Gastroesophageal sphincter (tissue), 3 donors: Measurements from ENCODE around the gene KCND3.

Source experiments
- CTCF ChIP-seq, 4 experiments: fragments of 200-600 bp in 2 of 4; fragments of 450-650 bp in 2 of 4; sonication (generic) in 1 of 4; IDR thresholded peaks; one replicate each; pipeline ENCODE4 v1.5.1; 2017 to 2019; ENCODE audit warnings: antibody characterized with exemption in 4 of 4, mild to moderate bottlenecking in 2 of 4, moderate library complexity in 2 of 4
- POLR2AphosphoS5 ChIP-seq: sonication (generic); formaldehyde crosslinking; IDR thresholded peaks from one replicate; pipeline ENCODE4 v1.6.1; 2017; ENCODE audit warnings: antibody characterized with exemption

GRCh38 chr1:111778066-111778465 lies 211.4 kb downstream of the KCND3 start:
- no peak for TF ChIP-seq CTCF (IDR thresholded peaks at IDR 0.05)
- TF ChIP-seq POLR2AphosphoS5: no peak
